NB4 (cell line): Measurements from ENCODE around the gene DNAJC8.

Source experiments
- MYC ChIP-seq: IDR thresholded peaks from 2 replicates; pipeline ENCODE4 v1.6.1; 2011; ENCODE audit warnings: low read depth, low read length
- POLR2A ChIP-seq: IDR thresholded peaks from 2 replicates; pipeline ENCODE4 v1.6.1; 2011; ENCODE audit warnings: mild to moderate bottlenecking; ENCODE audit not compliant: insufficient read length; ENCODE audit errors: extremely low read depth
- TF ChIP-seq, protein P1 (sequence below): IDR thresholded peaks from one replicate; pipeline ENCODE4 v1.5.1; 2012; ENCODE audit warnings: low read depth, low read length

DNA sequence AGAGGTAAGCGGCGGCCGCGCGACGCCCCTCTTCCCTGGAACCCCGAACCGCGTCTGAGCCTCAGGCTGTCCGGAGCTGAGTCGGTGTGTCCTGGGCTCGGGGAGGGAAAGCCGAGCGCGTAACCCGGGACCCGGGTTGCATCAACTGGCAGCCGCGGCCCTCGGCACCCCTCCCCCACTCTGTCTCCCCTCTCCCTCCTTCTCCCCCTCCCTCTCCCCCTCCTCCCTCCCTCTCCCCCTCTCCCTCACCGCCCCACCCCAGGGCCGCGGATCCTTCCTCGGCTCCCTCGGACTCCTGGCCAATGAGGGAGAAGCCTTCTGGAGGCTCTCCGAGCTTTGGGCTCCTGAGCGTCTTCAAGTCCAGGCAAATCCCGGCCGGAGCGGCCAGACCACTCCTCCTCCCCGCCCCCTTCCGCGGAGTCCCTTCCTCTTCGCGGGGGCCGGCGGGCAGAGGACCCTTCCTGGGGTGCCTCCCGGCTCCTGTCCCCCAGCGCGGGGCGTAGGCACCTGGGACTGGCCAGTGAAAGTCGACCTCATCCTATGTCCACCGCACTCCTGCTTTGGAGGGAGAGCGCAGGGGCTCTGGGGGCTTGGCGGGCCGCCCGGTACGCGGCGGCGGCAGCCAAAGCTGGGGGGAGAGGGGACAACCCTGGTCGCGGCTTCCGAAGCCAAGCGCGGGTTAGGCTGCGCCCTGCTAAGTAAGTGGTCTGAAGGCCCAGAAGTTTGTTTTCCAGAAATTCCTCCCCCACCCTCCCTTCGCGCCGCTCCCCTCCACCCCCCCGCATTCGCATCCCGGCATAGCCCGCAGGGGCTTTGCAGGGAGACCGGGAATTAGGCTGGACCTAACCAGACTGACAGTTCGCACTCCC lies 27.3 kb upstream of the DNAJC8 start:
- TF ChIP-seq, protein P1, sequence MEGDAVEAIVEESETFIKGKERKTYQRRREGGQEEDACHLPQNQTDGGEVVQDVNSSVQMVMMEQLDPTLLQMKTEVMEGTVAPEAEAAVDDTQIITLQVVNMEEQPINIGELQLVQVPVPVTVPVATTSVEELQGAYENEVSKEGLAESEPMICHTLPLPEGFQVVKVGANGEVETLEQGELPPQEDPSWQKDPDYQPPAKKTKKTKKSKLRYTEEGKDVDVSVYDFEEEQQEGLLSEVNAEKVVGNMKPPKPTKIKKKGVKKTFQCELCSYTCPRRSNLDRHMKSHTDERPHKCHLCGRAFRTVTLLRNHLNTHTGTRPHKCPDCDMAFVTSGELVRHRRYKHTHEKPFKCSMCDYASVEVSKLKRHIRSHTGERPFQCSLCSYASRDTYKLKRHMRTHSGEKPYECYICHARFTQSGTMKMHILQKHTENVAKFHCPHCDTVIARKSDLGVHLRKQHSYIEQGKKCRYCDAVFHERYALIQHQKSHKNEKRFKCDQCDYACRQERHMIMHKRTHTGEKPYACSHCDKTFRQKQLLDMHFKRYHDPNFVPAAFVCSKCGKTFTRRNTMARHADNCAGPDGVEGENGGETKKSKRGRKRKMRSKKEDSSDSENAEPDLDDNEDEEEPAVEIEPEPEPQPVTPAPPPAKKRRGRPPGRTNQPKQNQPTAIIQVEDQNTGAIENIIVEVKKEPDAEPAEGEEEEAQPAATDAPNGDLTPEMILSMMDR = no peak
- TF ChIP-seq POLR2A (no peak), MYC (no peak)
